Measurements from ENCODE around the gene STRN3.
"Not testable (repeated sequence)": the region's sequence is repeated elsewhere in the genome, so short reads cannot be mapped to it uniquely, and the experiment has no call there.

Gene STRN3

DNA sequence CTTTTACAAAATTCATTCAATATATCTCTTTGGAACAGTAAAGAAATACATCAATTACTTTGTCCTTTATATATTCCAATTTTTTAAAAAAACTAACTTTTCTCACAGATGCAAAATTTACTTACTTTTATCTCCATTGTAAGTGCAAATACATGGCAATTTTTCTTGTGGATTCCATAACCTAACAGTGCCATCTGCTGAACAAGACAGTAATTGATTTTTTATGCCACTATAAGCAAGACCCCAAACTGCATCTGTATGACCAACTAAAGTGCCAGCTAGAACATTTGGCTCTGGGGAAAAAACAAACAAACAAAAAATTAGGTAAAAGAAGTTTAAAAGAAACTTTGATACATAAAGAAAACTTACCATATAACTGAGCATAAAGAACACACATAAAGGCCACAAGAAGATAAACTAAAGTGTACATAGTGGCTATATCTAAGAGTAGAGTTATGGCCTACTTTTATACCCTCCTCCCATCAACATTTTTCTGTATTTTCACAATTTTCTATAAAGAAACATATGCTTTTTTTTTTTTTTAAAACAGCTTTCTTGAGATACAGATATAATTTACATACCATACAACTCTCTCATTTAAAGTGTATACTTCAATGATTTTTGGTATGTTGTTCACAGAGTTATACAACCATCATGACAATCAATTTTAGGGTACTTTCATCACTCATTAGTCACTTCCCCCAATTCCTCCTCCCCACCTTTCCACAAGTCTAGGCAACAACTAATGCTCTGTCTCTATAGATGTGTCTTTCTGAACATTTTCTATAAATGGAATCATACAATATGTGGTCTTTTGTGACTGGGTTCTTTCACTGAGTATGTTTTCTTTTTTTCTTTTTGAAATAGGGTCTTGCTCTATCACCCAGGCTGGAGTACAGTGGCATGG, 119.2 kb downstream of the STRN3 start:
- peak in 1 of 6 experiments; percentile 6 for DNase-seq

DNA sequence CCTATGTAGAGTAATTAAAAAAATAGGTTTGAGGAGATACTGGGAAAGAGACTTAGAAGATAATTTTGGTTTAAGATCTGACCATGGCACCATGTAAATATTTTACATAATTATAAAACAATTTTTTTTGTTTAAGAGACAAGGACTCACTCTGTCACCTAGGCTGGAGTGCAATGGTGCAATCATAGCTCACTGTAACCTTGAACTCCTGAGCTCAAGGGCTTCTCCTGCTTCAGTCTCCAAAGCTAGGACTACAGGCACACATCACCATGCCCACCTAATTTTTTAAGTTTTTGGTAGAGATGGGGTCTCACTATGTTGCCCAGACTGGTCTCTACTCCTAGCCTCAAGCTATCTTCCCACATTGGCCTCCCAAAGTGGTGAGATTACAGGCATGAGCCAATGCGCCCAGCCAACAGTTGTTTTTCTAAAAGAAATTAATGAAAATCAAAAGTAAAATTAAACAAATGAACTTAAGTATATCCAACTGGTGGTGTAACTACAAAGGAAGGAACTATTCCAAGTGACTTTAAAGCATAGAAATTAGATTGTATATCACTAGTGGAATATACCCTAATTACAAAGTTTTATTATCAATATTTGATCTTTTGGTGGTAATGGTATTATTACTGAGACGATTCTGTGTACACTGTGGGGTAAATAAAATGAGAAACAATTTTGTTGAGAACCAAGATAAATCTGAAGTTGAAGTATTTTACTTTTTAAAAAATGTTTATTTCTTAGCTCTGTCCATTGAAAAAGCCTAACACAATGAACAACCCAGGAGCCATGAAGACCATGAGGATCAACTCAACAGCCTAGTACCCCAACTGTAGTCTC, 122.7 kb downstream of the STRN3 start:
- DNase-seq: no peak

DNA sequence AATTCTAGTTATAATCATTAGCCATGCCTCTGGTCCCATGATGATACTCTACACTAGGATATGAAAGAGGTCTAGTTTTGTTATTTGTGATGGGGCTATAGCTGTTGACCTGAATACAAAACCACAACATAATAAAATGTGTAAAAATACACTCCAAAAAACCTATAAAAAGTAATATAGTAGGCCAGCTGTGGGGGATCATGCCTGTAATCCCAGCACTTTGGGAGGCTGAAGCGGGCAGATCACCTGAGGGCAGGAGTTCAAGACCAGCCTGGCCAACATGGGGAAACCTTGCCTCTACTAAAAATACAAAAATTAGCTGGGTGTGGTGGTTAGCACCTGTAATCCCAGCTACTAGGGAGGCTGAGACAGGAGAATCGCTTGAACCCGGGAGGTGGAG, 129.1 kb downstream of the STRN3 start:
- DNase-seq: not testable (repeated sequence)

DNA sequence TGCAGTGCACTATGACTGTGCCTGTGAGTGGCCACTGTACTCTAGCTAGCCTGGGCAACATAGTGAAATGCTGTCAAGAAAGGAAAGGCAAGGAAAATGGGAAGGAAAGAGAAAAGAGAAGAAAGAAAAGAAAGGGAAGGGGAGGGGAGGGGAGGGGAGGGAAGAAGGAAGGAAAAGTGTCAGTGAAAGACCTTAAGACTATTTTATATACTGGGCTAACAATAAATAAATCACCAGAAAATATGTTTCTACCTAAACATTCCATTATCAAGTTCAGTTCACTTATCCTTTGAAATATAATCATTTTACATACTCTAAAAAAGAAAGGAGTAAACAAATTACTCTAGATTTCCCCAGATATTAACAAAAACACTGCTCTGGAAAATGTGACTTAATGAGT, 129.7 kb downstream of the STRN3 start:
- no peak for DNase-seq

DNA sequence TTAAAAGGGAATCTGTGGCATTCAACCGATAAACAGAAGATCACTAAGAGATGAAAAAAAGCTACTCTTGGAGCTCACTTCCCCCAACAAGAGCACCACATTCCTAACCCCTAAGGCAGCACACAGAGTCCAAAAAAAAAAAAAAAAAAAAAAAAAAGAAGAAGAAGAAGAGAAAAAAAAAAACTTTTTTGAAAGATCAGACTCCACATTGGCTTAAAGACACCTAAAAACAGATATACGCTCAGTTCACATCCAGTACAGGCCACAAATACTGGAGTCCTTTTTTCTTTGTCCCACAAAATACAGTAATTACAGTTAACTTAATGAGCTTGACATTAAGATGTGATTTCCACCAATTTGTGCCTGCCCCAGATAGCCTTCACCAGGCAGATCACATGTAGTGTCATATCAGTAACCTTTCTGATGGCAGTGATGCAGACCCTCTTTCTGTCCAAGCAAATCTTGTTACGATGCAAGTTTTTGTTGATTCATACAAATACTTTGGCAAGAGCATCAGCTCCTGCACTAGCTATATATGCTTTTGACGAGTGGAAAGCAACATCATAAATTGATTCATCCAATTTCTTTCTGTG, 131.2 kb downstream of the STRN3 start:
- no peak for DNase-seq

DNA sequence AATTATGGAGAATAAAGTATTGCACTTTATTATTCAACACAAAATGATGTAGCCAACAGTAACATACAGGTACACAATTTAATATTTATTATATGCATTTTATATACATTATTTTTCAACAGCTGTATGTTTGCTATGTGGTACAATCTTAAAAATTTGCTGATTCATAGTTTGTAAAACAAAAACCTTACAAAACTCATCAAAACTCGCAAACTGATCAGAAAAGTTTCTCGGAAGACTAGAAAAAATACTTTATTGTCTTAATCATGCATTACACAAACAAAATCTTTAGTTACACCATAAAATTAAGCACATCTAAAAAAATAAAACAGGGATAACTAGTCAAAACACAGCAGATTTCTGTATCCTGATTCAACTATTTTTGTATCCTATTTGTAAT, 132.4 kb downstream of the STRN3 start:
- no peak for DNase-seq

DNA sequence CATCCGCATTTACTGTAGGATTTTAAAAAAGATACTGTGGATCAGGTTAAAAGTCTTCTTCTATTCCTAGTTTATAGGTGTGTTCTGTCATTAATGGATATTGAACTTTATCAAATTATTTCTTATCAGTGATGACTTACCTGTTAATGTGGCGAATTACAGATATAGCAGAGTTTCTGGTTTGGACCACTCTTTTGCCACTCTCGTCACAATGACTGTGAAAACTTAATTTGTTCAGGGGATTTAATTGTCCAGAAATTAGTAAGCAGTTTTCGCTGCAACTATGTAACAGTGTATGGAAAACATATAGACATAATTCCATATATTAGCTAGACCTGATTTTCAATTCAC, 137.0 kb downstream of the STRN3 start:
- no peak for DNase-seq

DNA sequence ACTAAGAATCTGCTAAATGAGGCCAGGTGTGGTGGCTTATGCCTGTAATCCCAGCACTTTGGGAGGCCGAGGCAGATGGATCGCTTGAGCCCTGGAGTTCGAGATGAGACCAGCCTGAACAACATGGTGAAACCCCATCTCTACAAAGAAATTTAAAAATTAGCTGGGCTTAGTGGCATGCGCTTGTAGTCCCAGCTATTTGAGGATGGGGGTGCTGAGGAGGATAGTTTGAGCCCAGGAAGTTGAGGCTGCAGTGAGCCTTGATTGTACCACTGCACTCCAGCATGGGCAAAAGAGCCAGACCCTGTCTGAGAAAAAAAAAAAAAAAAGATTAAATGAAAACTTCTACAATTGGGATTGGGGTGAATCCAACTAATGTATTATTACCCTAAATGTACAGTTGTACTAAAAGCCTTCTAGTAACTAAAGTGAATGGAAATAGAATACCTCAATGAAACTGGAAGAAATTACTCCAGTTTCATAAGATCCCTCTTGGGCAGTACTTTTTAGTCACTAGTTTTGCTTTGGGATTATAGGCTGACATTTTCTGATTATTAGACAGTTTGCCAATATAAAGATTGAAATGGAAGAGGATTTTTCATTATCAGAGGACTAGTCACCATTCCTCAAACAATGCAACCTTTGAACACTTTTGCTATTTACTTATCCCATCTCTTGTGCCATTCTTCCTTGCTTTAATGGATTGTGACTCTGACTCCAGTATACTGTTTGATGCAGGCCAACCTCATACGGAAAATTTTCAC, 137.5 kb downstream of the STRN3 start:
- no peak for DNase-seq

DNA sequence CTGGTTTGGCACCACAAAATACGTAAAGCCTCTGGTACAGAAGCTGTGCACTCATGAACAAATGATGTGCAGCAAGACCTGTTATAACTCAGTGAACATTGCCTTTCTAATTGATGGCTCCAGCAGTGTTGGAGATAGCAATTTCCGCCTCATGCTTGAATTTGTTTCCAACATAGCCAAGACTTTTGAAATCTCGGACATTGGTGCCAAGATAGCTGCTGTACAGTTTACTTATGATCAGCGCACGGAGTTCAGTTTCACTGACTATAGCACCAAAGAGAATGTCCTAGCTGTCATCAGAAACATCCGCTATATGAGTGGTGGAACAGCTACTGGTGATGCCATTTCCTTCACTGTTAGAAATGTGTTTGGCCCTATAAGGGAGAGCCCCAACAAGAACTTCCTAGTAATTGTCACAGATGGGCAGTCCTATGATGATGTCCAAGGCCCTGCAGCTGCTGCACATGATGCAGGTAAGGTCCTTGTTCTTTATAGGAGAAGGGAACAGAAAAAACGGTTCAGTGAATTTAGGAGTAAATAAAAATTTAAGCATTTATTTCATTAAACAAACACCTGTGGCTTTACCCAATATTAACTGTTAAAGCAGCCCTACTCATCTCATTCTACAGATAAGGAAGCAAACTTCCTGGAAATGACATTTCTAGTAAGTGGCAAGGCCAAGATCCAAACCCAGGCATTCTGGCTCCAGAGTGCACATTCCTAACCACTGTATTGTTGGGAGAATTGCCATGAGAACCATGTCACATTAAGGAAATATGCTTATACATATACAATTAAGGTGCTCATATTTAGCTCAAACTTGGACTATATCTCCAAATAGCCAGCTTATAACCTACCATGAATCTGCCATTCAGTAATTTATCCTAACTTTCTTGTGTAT, 140.1 kb downstream of the STRN3 start:
- DNase-seq: no peak

DNA sequence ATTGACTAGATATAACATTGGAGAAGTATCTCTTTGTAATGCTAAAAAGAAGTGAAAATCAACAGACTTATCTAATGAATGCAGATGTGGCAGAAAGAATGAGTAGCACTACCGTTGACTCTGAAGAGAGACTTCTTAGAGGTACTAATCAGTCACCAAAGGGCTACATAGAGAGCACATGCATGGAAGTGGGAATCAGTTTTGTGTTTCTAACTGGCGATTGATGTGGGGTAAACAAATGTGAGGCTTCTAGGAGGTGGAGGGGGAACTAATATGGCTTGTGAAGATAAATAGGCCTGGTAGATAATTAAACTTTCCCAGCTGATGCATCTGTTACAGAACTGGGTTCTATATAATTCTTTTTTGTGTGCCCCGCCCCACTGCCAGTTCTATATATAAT, 141.3 kb downstream of the STRN3 start:
- no peak for DNase-seq

DNA sequence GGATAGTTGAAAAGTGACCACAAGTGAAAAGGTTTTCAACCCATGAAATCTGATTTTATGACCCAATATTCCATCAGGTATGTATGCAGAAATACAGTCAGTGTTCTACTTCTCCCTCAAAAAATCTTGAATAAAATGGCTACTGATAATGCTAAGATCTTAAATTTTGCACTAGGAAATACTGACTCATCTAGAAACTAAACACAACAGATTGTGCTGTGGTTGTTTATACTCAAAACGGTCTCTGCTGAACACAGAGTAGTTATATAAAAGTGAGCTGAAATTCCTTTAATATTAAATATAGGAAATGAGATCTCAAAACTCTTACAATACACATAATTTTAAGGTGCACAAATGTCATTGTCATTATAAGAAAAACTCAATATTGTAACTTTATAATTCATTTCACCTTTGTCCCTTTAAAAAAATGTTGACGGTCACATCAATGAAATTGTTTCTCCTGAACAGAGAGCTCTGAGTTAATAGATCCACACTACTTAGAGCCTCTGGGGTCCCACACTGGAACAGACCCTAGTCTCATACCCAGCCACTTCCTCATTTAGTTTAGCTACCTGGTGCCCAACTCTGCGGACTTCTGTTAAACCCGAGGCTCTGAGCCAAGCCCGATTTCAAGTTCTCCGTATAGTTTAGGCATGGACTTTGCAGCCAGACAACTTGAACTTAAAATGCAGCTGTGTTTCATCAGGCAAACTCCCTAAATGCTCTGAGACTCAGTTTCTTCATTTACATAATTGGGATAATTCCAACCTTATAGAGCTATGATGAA, 142.5 kb downstream of the STRN3 start:
- no peak for DNase-seq

DNA sequence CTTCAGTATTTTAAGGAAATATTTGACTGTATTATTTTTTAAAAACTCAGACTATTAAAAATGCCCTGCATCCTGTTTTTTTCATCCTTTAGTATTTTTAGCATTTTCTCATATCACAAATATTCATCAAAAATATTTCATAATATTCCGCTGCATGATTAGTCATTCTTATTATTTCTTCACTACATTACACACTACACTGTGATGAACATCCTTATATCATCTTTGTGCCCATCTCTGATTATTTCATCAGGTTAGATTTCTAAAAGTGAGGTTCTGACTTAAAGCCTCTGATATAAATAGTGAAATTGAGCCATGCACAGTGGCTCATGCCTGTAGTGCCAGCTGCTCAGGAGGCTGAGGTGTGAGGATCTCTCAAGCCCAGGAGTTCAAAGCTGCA, 143.7 kb downstream of the STRN3 start:
- DNase-seq: no peak

DNA sequence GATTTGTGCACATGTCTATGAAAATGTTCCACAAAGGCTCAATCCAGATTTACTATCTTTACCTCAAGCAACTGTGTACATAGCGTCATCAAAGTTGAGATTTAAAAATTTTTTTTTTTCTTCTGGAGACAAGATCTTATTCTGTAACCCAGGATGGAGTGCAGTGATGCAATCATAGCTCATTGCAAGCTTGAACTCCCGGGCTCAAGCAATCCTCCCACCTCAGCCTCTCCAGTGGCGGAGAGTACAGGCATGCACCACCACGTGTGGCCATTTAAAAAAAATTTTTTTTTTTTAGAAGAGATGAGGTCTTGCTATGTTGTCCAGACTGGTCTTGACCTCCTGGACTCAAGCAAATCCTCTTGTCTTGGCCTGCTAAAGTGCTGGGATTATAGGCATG, 149.5 kb downstream of the STRN3 start:
- no peak for DNase-seq

DNA sequence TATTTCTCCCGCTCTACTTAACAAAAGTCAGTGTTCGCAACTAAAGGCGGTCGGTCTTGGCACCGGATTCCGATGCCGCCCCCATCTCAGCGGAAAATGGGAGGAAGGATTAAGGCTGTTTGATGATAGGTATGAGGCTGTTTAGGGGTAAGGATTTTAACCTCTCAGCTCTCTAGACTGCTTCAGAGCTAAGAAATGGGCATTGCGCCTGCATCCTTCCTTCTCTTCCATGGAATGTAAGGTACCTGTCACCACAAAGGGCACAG, 150.5 kb downstream of the STRN3 start:
- DNase-seq: no peak

DNA sequence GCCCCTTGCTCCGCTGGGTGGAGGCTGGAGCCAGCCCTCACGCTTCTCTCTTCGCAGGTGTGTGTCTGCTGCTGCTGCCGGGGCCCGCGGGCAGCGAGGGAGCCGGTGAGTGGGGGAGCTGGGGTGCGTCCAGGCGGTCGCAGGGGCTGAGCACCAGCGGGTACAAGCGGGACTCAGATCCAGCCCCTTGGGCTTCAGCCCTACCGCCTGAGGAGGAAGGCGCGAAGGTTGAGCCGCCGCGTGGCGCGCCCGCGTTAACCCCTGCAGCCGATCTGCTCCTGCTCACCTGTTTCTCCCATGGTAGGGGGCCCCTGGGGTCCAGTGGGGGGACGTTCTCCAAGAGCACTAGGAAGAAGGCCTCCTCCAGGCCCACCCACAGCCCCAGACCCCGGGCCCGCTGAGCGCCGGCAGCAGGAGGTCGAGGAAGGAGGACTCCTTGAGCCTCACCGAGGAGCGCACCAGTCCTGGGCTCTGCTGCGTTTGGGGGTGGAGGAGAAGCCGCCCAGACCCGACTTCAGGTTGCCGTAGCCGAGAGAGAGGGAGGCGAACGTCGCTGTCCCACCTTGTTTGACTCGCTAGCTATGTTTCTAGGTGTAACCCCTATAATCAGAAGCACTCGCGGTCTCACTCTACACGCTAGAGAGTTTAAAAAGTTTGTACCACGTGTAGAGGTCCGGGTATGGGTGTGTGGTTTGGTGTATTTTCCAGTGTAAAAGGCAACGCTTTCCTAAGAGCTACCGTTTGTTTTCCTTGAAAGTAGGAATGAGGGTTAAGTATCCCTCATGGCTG, 151.0 kb downstream of the STRN3 start:
- DNase-seq: peak in 1 of 6 experiments; percentile 21

DNA sequence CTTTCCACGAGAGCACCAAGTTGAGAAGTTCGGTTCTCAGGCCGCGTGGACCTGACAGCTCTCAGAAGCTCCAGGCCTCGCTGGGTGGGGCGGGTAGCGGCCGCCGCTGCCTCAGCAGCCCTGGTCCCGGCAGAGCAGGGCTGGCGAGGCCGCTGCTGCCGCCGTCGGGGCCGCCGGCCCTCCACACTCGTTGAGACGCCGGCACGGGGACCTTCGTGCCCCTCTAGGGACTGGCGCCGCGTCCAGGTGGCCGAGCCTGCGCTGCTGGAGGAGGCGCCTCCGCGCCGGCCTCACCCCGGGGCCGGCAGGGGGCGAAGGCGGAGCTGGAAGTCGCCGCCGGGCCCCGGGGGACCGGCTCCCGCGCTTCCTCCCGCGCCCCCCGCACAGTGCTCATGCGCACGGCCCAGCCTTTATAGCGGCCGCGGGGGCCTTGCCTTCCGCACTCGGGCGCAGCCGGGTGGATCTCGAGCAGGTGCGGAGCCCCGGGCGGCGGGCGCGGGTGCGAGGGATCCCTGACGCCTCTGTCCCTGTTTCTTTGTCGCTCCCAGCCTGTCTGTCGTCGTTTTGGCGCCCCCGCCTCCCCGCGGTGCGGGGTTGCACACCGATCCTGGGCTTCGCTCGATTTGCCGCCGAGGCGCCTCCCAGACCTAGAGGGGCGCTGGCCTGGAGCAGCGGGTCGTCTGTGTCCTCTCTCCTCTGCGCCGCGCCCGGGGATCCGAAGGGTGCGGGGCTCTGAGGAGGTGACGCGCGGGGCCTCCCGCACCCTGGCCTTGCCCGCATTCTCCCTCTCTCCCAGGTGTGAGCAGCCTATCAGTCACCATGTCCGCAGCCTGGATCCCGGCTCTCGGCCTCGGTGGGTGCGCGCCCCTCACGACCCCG, 151.8 kb downstream of the STRN3 start, which contains the start of gene COCH:
Gene COCH (plus strand): TSS at position 440 of the 879 bp plus-strand sequence. CDS start 380 bp downstream, at position 820.
- peak in 2 of 6 experiments; percentile 6 to 26 for DNase-seq

DNA sequence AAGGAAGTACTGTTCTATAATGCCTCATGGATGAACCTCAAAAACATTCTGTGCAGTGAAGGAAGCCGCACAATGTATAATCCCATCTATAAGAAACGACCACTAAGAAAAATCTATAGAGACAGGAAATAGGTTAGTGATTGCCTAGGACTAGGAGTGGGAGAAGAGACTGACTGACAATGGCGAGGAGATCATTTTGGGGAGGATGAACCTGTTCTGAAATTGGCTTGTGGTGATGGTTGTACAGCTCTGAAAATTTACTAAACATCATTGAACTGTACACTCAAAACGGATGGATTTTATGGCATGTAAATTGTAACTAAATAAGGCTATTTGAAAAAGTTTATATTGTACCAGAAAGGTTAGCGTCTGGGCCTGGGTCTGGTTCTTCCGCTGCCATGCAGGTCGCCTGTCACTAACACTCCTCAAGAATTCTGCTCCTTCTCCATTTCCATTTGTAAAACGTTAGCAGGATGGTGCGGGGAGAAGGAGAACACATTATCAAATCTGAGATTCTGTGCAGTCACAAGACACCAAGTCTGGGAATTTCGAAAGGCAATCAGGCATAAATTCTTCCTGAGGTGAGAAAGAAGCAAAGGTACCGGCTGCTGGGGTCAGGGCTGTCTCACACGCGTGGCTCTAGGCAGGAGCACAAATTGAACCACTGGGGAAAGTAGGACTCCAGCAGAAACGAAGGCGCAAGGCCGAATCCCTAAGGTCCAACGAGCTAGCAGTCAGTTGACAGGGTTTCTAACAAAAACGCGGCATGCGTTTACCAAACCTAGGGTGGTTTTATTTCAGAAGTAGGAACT, 152.7 kb downstream of the STRN3 start:
- no peak for DNase-seq

DNA sequence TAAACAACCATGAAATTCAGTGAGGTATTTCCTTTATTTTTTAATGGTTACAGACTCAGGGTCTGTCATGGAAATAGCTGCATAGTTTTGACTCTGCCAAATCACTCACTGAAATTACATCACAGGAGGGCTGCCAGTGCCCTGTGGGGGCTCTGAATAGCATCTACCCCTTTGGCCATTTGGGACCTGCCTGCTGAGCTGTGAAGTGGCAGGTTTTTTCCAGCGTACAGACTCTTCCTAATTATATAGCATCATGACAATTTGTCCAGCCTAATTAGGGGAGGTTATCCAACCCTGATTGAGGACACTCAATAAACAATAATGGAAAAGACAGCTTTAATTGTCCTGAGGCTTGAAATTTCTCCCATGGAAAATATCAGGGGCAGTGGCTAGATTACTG, 153.6 kb downstream of the STRN3 start:
- DNase-seq: no peak
